Activated naive CD4-positive, alpha-beta T cell treated with Interleukin-2 at 50 U/mL for 16 hours (primary cell): ENCODE data around the gene ASAP3.
A peak's percentile ranks its signal among the peaks of the same experiment; 100 is the strongest.
"Not testable (repeated sequence)": the region's sequence is repeated elsewhere in the genome, so short reads cannot be mapped to it uniquely, and the experiment has no call there.

Source experiments
- DNase-seq: peaks from one replicate; pipeline ENCODE4 v3.0.0-alpha.2; 2020

ASAP3 gene

DNA sequence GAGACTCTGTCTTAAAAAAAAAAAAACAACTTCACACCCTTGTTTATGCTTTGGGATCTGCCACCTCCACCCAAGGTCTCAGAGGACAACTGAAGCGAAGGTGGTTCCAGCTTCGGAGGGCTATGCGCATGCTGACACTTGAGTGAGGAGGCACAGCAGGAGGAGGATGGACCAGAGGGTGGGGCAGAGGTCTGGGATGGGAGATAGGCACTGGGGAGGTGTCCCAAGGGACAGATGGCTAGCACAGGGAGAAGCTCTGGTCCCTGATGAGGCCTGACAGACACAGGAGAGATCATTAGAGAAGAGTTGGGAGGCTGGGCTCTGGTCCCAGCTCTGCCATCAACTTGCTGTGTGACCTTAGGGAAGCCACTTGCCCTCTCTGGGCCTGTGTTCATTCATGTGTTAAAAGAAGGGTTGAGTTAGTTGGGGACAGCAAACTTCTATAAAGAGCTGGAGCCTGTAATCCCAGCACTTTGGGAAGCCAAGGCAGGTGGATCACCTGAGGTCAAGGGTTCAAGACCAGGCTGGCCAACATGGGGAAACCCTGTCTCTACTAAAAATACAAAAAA is 30.2 kb upstream of the ASAP3 start:
- no peak for DNase-seq

DNA sequence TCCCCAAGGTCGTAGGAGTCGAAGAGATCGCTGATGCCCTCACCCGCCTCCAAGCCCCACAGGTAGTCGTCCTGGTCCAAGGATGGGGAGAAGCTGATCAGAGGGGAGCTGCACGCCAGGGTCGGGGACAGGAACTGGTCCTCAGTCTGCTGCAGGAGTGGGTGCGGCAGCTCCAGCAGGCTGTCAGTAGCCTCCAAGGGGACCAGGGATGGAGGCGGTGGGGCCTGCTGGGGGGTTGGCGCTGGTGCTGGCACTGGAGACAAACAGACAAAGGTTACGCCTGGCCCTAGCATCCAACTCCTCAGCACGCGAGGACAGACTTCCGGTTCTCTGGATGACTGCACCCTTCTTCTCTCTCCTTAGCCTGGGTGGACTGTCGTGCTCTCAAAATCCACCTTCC is 25.9 kb upstream of the ASAP3 start:
- no peak for DNase-seq

DNA sequence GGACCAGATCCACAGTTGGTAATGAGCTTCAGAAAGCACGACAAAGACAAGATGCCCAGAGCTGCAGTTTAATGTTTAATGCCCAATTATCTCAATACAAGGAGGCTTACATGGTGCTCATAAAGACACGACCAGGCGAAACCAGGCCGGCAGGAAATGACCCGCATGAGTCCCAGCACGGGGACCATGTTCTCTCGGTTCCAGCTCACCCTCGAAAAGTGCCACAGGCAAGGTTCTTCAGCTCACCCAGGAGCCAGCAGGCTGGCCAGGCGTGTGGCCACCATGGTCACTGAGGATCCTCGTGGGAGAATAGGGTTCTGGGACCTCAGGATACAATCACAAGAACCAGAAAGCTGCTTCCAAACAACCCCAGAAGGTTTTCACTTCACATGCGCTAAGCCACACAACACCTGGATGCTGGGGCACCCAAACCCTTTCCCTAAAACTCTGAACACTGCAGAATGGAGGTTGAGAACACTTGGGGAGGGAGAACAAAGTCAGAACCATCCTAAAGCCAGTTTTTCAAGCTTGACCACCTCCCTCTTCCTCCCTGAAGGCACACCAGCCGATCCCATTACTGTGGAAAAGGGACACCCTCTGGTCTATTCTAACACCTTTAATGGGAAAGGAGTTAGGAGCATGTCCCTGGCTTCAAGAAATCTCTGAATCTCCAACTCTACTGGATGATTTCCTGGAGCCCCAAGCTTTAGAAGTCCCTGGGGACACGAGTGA is 22.6 kb upstream of the ASAP3 start:
- DNase-seq = no peak

DNA sequence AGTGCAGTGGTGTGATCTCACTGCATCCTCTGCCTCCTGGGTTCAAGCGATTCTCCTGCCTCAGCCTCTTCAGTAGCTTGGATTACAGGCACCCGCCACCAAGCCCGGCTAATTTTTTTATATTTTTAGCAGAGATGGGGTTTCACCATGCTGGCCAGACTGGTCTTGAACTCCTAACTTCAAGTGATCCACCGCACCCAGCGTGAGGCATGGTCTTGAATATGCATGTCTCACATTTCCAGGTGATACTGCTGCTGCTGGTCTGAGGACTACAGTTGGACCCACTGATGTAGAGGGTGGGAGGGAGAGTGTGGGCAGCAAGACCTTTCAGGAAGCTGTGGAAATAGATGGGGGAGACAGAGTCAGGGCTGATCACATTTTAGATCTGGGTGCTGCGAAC is 21.9 kb upstream of the ASAP3 start:
- no peak for DNase-seq

DNA sequence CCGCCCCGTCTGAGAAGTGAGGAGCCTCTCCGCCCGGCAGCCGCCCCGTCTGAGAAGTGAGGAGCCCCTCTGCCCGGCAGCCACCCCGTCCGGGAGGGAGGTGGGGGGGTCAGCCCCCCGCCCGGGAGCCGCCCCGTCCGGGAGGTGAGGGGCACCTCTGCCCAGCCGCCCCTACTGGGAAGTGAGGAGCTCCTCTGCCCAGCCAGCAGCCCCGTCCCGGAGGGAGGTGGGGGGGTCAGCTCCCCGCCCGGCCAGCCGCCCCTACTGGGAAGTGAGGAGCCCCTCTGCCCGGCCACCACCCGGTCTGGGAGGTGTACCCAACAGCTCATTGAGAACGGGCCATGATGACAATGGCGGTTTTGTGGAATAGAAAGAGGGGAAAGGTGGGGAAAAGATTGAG is 20.2 kb upstream of the ASAP3 start:
- not testable (repeated sequence) for DNase-seq

DNA sequence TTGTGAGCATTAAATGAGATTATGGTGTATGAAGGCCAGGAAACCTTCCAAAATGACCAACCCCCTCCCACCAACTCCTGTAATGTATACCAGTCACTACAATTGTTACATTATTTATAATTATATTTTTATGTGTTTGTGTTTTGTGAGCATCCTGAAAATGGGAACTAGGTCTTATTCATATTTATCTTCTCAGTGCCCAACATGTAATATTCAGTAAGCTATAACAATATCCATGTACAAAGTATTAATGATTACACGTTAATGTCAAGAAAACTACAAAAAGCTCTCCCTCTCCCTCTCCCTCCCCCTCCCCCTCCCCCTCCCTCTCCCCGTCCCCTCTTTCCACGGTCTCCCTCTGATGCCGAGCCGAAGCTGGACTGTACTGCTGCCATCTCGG is 19.0 kb upstream of the ASAP3 start:
- no peak for DNase-seq

DNA sequence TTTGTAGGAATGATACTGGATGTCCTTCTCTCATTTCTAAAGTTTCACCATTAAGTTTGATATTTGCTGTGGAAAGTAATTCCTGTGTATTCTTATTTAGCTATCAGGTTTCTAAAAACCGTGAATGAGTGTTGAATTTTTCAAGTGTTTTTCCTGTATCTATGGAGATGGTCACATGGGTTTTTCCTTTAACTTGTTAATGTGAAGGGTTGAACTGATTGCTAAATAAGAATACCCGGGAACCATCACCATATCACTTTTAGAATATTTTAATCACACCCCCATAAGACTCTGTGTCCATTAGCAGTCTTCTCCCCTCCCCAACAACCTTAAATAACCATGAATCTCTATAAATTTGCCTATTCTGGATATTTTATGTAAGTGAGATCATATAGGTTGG is 16.5 kb upstream of the ASAP3 start:
- no peak for DNase-seq

DNA sequence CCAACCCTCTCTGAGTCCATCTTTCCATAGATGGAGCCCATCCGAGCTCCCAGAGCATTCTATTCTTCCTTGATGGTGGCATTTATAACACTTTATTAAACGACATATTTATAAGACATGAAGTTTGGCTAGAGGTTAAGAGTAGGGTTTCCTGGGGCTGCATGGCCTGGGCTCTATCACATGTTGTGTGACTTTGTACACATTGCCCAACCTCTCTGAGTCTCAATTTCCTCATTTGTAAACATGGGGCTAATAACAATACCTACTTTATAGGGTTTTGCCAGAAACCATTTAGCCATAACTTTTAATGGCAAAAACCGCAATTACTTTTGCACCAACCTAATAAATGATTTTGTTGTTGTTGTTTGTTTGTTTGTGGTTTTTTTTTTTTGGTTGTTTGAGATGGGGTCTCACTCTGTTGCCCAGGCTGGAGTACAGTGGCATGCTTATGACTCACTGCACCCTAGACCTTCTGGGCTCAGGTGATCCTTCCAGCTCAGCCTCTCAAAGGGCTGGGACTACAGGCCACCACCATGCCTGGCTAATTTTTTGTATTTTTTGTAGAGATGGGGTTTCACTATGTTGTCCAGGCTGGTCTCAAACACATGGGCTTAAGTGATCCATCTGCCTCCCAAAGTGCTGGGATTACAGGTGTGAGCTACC is 13.9 kb upstream of the ASAP3 start:
- no peak for DNase-seq

DNA sequence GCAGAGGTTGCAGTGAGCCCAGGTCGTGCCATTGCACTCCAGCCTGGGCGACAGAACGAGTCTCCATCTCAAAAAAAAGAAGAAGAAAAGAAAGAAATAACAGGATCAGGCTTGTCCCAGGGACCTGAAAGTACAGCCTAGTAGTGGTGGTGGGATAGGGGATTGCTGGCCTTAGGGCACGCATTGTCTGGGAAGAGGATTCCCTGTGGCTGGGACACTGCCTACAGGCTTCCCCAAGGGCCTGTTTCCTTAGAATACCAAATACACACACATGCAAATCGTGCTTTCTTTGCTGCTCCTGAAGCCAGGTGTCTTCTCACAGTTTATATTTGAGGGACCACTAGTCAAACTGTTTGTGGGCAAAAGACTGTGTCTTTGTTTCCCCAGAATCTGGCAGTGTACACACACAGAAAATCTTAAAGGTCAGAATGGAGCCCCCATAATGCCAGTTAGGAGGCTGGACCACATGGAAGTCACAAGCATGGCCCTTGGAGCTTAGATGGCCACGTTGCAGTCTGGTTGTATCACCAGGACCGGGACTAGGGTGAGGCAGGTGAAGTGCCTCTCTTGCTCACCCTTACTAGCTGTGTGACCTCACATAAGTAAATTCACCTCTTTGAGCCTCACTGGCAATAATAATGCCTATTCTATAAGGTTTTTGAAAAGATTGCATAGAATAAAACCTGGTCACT is 12.7 kb upstream of the ASAP3 start:
- no peak for DNase-seq

DNA sequence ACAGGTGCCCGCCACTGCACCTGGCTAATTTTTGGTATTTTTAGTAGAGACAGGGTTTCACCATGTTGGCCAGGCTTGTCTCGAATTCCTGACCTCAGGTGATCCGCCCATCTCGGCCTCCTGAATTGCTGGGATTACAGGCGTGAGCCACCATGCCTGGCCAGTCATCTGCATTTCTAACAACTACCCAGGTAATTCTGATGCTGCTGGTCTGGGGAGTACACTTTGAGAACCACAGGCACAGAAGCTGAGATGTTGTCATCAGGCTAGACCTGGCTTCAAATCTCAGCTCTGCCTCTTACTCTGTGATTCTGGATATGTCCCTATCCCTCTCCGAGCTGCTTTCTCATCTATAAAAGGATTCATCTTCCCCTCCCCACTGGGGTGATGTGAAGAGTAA is 10.9 kb upstream of the ASAP3 start:
- not testable (repeated sequence) for DNase-seq

DNA sequence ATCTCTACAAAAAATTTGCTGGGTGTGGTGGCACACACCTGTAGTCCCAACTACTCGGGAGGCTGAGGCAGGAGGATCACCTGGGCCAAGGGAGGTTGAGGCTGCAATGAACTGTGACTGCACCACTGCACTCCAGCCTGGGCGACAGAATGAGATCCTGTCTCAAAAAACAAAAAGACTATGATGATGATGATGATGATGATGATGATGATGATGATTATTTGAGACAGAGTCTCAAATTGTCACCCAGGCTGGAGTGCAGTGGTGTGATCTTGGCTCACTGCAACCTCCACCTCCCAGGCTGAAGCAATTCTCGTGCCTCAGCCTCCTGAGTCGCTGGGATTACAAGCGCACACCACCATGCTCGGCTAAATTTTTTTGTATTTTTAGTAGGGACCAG is 8.8 kb upstream of the ASAP3 start:
- not testable (repeated sequence) for DNase-seq

DNA sequence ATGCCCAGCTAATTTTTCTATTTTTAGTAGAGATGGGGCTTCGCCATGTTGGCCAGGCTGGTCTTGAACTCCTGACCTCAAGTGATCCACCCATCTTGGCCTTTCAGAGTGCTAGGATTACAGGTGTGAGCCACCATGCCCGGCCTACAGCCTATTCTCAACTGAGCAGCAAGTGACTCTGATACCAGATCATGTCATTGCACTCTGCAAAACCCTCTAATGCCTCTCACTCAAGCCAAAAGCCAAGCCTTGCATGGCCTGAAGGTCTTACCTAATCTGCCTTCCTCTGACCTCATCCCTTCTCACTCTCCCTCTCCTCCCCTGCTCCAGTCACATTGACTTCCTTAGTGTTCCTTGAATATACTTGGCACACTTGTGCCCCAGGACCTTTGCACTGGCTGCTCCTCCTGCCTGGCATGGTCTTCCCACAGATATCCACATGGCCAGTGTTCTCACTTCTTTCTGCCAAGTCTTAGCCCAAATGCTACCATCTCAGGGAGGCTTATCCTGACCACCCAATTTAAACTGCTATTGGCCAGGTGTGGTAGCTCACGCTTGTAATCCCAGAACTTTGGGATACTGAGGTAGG is 8.2 kb upstream of the ASAP3 start:
- no peak for DNase-seq

DNA sequence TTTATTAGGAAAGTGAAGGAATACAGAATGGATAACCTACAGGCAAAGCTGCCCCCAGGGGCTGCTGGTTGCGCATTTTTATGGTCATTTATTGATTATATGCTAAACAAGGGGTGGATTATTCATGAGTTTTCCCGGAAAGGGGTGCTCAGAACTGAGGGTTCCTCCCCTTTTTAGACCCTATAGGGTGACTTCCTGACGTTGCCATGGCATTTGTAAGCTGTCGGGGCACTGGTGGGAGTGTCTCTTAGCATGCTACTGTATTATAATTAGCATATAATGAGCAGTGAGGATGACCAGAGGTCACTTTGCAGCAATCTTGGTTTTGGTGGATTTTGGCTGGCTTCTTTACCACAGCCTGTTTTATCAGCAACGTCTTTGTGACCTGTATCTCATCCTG is 5.9 kb upstream of the ASAP3 start:
- DNase-seq = no peak

DNA sequence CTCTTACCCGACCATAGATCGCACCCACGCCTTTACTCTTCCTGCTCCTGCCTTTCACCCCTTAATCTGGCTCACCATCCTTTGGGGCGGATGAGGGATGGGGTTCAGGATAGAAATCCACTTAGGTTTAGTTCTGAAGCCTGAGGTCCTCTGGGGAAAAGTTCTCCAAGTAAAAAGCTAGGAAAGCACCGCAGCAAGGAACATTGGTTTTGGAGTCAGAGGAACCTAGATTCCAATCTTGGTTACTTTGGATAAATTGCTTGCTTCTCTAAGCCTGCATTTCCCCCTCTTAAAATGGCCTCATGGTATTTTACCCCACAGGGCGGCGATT is 988 bp upstream of the ASAP3 start:
- no peak for DNase-seq

DNA sequence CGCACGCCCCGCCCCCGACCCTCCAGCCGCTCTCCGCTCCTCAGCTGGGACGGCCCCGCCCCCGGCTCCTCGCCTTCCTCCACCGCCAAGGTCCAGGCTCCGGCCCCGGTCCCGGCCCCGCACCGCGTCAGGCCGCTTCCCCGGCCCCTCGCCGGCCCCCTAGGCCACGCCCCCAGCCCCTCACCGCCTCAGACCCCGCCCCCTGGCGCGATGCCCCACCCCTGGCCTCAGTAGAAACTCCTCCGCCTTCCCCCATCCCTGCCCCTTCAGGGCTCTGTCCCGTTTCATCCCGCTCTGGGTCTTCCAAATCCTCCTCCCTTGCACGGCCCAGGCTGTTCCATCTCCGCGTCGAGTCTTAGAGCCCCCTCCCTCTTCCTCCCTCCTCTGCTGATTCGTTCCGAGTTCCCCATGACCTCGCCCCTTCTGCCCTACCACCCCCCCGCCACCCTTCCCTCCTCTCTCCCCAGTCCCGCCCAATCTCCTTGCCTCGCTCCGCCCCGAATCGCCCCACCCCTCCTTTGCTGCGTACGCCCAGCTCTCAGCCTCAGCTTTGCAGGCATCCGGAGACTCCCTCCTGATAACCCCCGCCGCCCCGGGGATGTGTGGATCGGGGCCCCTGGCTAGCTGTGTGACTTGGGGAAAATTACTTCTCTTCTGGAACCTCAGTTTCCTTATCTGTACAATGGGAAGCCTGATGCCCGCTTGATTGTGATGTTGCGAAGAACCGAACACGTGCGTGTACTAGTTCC is 448 bp upstream of the ASAP3 start:
- DNase-seq = peak; percentile 92

DNA sequence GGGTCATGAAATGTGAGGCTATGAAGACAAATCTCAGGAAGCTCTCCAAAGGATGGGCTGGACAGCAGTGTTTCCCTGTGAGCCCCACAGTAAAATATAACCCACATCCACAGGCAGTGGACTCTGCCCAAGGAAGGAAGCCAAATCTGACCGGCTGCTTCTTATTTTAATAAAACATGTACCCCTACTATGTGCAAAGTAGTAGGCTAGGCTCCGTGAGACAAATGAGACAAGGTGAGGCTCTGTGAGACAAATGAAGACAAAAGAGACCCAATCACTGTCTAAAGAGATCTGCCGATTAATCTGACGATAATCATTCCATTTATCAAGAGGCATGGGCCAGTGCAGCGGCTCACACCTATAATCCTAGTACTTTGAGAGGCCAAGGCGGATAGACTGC is 2.1 kb downstream of the ASAP3 start:
- DNase-seq = no peak

DNA sequence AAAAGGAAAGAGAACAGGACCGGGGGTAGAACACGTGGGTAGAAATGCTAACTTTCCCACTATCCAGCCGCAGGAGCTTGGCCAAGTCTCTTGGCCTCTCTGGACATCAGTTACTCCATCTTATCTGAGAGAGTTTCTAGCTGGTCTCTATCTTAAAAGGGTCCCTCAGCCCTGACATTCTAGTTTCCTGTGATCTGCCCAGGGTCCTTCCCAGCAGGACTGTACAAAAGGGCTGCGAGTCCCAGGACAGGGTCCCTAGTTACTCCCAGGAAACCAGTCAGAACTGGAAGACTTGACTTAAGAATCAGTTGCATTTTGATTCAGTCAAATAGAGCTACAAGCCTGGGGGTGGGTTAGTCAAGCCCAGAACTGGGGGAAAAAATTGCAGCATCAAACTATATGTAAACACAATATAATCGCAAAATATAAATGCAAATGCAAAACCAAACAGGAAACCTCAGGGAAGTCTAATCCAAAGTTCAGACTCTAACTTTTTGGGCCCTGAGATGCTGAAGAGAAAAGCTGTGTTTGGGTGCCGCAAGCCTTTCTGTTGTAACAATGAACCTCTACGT is 2.9 kb downstream of the ASAP3 start:
- DNase-seq = no peak

DNA sequence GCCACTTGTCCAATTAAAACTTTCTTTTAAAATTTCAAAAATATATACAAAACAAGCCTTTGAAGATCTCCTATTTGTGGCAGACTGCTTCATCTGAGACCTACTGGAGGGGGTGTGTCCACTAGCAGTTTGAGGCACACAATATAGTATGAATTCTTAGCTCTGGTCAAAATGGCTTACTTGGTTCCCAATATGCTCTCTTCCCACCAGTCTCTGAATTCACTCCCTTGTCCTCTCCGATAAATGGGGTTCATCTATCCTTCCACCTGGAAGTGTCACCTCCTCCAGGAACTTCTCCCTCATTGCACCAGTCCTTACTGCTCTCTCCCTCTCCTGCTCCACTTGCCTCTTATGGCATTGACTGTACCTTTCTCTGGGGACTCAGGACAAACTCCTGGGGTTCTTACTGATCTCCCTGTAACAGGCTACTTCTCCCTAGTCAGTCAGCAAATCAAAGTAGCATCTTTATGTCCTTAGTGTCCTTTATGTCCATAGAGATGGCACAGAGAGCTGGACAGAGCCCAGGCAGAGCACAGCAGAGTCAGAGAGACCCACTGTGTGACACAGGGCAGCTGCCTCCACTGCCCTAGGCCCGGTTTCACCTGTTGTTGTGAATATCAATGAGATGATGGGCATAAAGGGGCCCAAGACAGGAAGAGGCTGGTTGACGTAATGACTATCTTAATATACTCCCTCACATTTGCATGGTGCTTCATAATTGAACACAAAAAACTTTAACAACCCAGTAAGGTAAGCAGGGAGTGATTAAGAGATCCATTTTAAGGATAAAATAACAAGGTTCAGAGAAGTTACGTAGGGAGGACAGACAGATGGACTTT is 3.6 kb downstream of the ASAP3 start:
- DNase-seq = no peak

DNA sequence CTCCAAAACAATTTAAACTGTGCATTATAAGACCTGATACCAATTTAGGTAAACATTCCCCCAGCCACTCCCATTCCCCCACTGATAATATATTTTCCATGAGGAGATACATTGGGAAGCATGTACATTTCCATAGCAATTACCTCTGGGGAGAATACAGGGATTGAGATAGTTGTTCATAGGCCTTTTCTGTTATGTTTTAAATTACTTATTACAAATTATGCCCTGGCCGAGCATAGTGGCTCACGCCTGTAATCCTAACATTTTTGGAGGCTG is 4.4 kb downstream of the ASAP3 start:
- no peak for DNase-seq

DNA sequence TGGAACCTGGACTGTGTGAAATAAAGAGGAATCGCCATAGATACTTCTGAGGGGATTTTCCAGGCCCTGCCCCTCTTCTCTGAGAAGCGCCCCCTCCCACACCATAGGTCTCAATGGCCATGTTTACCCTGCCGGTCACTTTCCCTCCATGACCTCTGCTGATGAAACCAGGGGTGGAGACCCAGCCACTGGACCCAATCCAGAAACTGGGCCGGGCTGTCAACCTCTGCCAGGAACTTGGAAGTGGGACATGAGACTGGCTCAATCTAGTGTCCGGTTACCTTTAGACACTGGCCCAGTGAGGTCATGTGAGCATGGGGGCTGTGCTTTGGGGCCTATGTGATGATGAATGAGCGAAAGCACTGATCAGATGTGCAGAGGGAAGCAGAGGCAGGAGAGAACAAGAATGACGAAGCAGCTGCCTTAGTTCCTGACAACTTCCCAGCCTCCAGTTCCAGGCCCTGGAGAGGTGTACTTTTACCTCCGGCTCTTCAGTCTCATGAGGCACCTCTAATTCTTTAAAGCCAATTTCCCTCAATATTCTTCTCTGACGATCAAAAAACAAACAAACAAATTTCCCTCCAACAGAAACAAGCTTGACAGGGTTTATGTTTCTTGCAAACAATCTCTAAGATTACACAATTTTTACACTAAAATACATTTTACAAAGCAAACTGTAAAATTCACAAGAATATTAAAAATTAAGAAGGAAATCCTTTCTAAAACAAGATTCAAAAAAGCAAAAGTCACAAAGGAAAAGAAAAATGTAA is 4.9 kb downstream of the ASAP3 start:
- DNase-seq = no peak
